ENCODE data around the gene WDTC1.

The WDTC1 gene

DNA sequence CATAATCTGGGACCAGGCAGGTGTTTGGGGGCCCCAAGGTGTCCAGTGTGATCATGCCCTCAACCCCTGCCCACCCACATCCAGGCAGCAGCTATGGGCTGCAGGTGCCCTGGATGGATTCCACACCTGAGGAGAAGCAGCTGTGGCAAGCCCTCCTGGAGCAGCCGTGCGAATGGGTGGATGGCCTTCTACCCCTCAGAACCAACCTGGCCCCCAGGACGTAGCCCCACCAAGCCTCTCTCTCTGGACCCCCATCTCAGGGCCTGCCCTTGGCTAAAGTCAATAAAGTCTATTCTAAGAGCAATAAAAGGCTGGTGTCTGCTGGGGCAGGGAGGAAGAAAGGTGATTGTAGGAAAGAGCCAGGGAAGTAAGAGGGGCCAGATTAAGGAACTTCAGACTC lies 119.2 kb downstream of the WDTC1 start:
- no peak for DNase-seq

DNA sequence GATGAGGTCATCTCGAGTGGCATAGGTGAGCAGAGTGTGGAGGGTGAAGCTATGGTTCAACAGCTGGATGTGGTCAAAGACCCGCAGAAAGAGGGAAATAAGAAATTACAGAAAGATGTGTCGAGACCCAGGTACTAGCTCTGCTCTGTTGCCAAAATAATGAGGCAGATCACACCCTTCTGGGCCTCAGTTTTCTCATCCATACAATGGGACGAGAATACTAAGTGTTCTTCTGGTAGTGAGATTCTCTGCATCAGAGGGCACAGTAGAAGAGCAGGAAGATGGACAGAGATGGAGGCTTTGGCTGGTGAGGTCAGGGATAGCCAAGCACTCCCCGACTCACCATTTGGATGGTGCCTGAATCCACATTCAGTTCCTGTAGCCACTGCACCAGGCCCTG lies 121.3 kb downstream of the WDTC1 start:
- DNase-seq, result no peak

DNA sequence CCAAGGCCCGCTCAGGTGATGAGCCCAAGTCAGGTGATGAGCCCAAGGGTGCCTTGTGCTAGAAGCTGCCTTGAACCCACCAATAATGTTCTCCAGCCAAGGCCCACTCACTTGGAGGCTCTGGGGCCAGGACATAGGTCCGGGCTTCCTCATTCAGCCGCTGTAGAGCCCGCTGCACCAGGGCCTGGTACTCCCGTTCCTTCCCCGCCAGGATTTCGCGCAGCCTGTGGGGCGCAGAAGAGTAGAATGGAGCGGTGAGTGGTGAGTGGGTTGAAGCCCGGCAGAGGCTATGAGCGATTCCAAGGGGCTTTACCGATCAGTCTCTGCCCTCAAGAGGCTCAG lies 121.8 kb downstream of the WDTC1 start:
- no peak for DNase-seq

DNA sequence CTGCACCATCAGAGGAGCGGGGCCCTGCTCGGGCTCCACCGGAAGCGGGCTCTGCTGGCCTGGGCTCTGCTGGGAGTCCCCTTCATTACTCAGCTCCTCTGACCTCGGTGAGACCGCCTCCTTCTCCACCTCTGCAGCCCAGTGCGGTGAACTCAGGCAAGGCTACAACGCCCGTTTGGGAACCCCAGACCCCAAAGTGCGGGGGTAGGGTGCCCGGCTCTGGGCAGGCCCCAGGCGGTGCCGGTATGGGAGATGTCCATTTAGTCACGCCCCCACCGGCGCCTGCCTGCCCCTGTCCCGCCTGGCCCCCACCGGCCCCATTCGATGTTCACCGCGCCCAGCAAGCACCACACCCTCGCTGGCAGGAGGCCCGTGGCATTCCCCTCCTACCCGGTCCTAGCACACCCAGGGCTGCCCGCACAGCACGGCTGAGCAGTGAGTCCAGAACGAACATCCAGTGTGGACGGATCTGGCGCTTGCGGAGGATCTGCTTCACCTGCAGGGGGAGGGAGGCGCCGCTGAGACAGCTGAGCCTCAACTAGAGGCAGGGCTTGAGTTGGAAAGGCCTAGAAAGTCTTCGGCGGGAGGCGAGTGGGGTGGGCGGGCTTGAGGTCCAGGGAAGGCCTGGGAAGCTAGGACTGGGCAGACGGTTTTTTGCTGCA lies 122.3 kb downstream of the WDTC1 start:
- DNase-seq, result no peak

DNA sequence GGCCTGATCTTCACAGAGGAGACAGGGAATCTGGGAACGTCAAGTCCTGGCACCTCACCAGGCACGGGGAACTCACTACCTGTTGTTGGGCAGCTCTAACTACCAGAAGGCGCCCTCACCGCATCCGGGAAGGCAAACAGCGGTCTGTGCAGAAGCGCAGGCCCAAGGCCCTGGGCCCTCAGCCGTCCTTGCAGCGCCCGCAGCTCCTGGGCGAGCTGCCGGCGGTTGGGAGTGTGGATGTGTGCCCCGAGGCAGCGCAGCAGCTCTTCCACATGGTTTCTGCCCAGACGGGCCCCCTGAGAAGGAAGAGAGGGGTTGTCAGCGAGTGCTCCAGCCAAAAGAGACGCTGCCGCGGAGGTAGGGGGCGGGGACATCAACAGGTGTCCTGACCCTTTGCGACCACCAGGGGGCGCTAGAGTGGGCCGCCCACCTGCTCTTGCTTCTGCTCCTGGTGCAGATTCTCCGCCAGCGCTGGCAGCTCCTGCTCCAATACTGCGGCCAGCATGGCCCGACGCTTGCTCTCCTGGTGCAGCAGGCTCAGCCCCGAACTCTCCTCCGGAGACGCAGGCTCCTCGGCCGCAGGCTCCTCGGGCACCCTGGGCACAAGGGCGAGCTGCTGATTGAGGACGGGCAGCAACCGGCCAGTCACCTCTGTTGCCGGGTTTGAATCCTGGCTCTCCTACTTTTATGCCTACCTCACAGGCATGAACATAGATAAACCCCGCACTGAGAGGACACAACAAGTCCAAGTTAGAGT lies 123.0 kb downstream of the WDTC1 start:
- DNase-seq, result peak in 41 of 51 donors; percentile 4 to 73 (median 36)

All from hypothalamus (tissue), 51 donors.